Ecto neural progenitor cell (in vitro differentiated cells): ENCODE results near the gene TENM4.
A peak's percentile ranks its signal among the peaks of the same experiment; 100 is the strongest.

Experiments used
- DNase-seq: peaks from one replicate; pipeline ENCODE4 v3.0.0-alpha.2; 2018; ENCODE audit warnings: low spot score

Gene TENM4

DNA sequence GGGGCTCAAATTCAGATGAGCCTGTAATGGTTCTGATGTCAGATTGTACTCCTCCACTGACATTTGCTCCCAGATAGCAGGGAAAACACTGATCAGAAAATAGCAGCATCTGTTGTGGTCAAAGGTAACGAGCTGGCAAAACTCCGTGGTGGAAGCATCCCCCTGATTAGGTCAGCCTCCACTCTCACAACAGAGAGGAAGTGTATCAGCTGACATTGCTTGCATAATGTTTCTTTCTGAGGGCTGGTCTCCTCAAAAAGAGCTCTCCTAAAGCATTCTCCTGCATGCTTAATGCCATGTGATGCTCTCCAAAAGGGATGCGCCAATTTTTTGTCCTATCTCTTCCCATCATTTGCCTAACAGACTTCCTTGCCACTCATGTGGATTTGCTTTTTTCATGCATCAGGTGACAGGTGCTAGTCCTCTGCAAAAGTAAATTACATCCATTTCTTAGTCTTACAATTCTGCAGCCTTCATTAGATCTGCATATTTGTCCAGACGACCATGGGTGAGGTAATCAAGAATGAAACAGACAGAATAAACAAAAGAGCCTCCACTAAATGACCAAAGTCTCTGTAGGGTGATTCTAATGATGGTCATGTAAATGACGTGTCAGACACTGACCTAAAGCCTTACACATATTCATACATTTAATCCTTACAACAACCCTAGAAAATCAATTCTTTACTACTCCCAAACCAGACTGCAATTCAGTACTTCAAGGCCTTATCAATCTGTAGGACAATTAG, 6.4 kb upstream of the TENM4 start:
- no peak for DNase-seq

DNA sequence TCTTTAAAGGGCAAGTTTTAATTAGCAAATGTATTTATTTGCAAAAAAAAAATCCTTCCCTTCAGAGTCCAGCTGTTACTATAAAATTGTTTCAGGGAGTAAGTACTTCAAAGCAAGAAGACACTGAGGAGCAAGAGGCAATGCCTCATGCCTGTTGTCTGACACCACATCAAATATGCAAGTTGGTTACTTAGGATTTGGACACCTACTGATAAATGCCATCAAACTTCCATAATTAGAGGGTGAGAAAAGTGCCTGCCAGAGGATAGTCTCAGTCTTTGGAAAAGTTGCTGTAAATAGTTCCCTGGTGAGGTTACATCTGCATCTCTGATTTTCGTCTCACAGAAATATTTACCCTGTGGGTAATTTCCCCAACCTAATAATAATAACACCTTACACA, 4.1 kb upstream of the TENM4 start:
- DNase-seq: no peak

- peak; percentile 57 for DNase-seq
Measured at GRCh38 chr11:79441461-79441875, 638 bp upstream of the TENM4 start.

GRCh38 chr11:79439886-79440570, 802 bp downstream of the TENM4 start:
- peak; percentile 83 for DNase-seq

GRCh38 chr11:79439410-79439885, 1.4 kb downstream of the TENM4 start:
- no peak for DNase-seq

DNA sequence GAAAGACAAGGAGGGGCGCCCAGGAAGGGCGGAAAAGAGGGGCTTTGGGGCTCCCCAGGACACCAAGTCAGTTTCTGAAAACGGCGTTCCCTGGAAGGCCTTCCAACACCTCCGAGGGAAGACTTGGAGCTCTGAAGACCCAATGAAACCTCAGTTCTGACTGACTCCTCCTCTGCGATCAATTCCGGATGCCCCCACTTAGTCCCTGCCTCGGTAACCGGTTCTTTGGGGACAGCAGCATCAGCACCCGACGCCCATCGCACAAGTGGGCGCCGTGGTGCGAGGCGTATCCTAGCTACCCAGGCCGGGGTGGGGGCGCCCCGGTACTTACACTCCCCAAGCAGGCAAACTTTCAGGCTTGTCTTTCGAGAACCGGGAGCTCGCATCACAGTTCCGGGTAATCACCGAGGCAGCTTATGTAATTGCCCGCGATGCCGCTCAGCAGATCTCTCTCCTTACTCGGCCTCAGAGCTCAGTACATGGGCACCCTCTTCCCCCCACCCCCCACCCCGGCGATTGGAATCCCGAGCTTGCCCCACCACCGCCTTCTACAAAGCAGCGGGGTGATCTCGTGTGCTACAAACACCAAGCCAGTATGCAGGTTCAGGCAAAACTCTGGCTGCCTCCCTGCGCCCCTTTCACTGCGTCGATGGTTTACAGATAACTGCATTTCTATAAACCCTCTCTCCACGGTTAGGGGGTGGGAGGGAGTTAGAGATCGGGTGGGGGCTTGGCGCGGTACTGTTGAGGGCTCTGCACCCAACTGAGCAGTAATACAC, 2.0 kb downstream of the TENM4 start:
- DNase-seq: peak; percentile 61

GRCh38 chr11:79437981-79438630, 2.7 kb downstream of the TENM4 start:
- DNase-seq: peak; percentile 61

DNA sequence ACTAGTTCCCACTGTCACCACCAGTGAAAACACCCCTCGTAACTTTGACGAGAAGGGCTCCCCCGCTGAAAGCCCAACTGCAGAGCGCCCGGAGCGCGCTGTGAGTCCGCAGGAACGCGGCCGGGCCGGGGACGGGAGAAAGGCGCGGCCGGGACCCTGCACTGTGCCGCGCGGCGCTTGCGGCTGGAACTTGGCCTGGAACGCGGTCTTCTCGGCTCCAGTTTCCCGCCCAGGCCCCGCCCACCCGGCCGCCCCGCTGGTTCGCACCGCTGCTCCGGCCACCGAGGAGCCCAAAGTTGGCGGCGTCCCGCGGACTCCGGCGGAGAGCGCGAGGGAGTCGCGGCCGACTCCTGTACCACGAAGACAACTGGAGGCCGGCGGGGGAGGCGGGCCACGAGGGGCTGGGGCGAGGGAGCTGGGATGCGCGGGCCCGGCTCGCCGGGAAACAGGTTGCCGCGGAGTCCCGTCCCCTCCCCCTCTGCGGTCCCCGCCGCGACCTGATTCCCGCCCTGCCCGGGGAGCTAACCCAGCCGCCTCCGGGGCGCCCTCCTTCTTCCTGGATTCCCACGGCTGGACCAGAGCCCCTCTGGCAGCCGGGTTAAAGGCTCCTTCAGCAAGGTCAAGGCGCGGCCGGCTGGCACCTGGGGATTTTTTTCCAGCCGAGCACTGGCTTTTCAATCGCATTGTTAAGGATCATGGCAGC, 3.4 kb downstream of the TENM4 start:
- DNase-seq: peak; percentile 86

GRCh38 chr11:79436919-79437277, 3.9 kb downstream of the TENM4 start:
- no peak for DNase-seq

- DNase-seq: no peak
Measured at GRCh38 chr11:79434283-79434682, 6.5 kb downstream of the TENM4 start.

- DNase-seq: no peak
Measured at GRCh38 chr11:79432138-79432537, 8.7 kb downstream of the TENM4 start.

DNA sequence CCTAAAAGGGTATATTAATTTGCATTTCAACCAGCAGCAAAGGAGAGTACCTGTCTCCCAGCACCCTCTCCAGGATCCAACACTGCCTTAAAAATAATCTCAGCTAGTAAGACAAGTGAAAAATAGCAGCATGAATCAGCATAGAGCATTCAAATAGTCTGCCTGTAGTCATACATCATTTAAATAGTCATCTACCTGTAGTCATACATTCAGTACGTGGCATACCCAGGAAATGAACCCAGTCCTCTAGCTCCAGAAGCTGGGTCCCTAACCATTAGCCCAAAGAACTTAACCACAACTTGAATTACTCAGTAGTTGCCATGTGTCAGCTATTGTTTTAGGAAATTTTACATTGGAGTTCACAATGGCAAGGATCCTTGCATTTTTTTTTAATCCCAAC, 9.3 kb downstream of the TENM4 start:
- no peak for DNase-seq

DNA sequence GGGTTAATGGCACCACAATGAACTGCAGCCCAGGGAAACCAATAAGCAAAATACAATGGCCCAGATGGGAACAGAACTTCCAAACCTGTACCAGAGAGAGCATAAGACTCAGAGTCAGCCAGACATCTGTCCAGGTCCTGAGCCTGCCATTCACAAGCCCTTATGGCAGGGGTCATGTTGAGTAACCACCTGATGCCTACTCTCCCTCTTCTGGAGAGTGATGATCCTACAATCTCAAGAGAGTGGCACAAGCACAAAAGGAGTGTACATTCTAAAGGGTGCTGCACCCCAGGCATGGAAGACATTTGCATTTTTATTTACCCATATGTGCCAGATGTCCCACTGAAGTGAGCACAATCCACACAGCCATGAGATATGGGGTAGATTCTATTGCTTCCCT, 10.6 kb downstream of the TENM4 start:
- no peak for DNase-seq

- no peak for DNase-seq
Measured at GRCh38 chr11:79428406-79428805, 12.4 kb downstream of the TENM4 start.

GRCh38 chr11:79427611-79428327, 13.1 kb downstream of the TENM4 start:
- DNase-seq: no peak

DNA sequence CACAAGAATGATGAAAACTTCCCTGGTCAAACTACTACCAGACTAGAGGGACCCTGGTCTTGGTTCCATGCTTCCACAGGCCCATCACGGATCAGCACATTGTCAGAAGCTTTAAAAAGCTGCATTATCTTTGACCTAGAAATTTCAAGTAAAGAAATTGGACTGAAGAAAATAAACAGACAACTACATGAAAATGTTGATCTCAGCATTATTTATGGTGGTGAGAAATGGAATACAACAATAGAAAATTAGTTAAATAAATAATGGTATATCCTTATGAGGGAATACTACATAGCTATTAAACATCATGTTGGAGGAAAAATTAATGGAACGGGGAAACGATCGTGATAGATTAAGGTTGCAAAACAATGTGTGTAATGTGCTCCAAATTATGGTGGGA, 13.7 kb downstream of the TENM4 start:
- no peak for DNase-seq

DNA sequence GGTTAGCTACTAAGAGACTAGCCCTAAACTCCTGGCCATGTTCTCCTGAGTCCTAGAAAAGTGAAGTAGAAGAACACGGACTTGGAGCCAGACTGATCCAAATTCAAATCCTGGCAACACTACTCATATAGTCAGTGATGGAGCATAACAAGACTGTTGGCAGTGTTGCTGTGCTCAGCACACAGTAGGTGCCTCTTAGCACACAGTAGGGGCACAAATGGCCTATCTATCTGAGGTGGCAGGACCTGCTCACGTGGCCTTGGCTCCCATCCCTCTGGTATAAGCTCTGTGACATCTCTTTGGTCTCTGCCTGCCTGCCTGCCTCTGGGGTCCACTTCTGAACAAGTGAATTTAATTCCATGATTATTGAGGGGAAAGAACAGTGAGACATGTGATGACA, 15.4 kb downstream of the TENM4 start:
- DNase-seq: no peak

DNA sequence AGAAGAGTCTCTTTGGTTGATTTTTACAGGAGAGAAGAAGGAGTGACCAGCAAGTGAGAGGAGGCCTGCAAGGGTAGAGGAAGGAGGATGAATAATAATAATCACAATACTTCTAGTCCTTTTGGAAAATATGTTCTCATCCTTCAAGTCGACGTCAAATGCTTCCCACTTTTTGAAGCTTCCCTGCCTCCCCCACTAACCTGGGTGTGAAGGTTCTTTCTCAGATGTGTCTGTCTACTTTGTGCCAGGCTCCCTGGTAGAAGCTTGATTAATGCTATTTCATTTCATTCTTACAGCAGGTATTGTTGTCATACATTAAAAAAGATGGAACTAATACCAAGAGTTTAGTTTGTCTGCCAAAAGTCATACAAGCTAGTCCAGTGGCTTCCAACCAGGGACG, 17.1 kb downstream of the TENM4 start:
- DNase-seq: no peak

GRCh38 chr11:79422866-79423265, 18.0 kb downstream of the TENM4 start:
- DNase-seq: no peak

GRCh38 chr11:79421820-79422219, 19.0 kb downstream of the TENM4 start:
- no peak for DNase-seq

DNA sequence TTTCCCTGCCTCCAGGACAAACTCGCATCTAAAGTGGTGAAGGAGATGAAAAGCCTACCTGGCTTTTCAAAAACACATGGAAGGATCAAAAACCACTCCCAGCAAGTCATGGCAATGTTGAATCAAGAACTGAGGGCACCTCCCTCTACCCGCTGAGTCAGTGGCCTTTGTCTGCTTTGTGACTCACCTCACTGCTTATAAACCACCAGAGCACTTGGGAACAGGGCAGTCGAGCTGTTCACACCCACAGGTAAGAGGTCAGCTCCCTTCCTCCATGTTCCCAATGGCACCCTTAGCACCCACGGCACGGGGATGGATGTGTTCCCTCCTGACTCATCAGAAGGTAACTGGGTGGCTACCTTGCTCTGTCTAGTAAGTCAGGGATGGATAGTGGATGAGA, 21.7 kb downstream of the TENM4 start:
- no peak for DNase-seq
